Heart left ventricle (tissue), 16 donors: ENCODE measurements around the gene CACNA1C. TPM values are rescaled to one million over a fixed set of nuclear protein-coding genes. Genes with fewer than 3 reads are reported as not detected.
A peak's percentile ranks its signal among the peaks of the same experiment; 100 is the strongest.

Experiments
- ATAC-seq, 4 donors: fragments of 200-7000 bp; cut with Tn5 transposase; one replicate each; pipeline ENCODE4 v1.9.1; 2020 to 2022; ENCODE audit warnings: moderate library complexity in 4 of 4, mild to moderate bottlenecking in 3 of 4, moderate number of reproducible peaks in 1 of 4
- DNase-seq, 5 donors: peaks; one replicate each; pipeline ENCODE4 v3.0.0-alpha.2; 2020
- H3K27ac ChIP-seq, 12 donors: fragments of 200-600 bp; sonication (generic) in 4 of 12; one replicate each; pipeline versions ENCODE4 v1.5.0 to v1.8.0; 2016 to 2022; ENCODE audit warnings: mild to moderate bottlenecking in 2 of 12
- H3K27me3 ChIP-seq, 9 donors: fragments of 200-600 bp; sonication (generic) in 2 of 9; one replicate each; pipeline versions ENCODE4 v1.5.1 to v1.8.0; 2016 to 2022; ENCODE audit warnings: mild to moderate bottlenecking in 3 of 9
- H3K36me3 ChIP-seq, 9 donors: fragments of 200-600 bp; sonication (generic) in 2 of 9; one replicate each; pipeline versions ENCODE4 v1.5.0 to v1.8.0; 2018 to 2022; ENCODE audit warnings: mild to moderate bottlenecking in 2 of 9
- H3K4me1 ChIP-seq, 12 donors: fragments of 200-600 bp; sonication (generic) in 4 of 12; one replicate each; pipeline versions ENCODE4 v1.5.0 to v1.8.0; 2016 to 2022; ENCODE audit warnings: mild to moderate bottlenecking in 3 of 12
- H3K4me3 ChIP-seq, 12 donors: fragments of 200-600 bp; sonication (generic) in 4 of 12; one replicate each; pipeline versions ENCODE4 v1.5.0 to v1.8.0; 2017 to 2022; ENCODE audit warnings: mild to moderate bottlenecking in 9 of 12, moderate library complexity in 4 of 12
- H3K9me3 ChIP-seq, 12 donors: fragments of 200-600 bp; sonication (generic) in 4 of 12; one replicate each; pipeline versions ENCODE4 v1.5.0 to v1.8.0; 2016 to 2022; ENCODE audit warnings: mild to moderate bottlenecking in 1 of 12
- CTCF ChIP-seq, 12 donors: fragments of 200-600 bp; sonication (generic) in 4 of 12; IDR thresholded peaks; one replicate each; pipeline versions ENCODE4 v1.5.0 to v1.8.0; 2018 to 2022; ENCODE audit warnings: antibody characterized with exemption in 12 of 12, mild to moderate bottlenecking in 5 of 12
- POLR2A ChIP-seq, 2 donors: fragments of 450-650 bp; IDR thresholded peaks; one replicate each; pipeline ENCODE4 v1.6.1; 2017; ENCODE audit warnings: antibody characterized with exemption in 2 of 2, mild to moderate bottlenecking in 2 of 2, moderate library complexity in 2 of 2
- WGBS, 4 donors: extraction: QIAGEN DNeasy Blood & Tissue Kit in 2 of 4; methylation state at CpG; one replicate each; pipeline versions ENCODE4 v1.1.5 to v1.1.7; 2013 to 2018; 5-methylcytosine and 5-hydroxymethylcytosine counted together
- intact Hi-C, 10 donors: fragments of 100-400 bp; cut with DNase I; formaldehyde crosslinking; loops; one replicate each; pipeline versions ENCODE4 v1.11.1 to v1.14.2; 2022
- polyA plus RNA-seq, 2 donors: library from polyadenylated mRNA; stranded (reverse); fragments of 200-250 nt; gene quantifications; one replicate each; pipeline ENCODE4 v1.2.3, GENCODE V29; 2013
- total RNA-seq, 9 donors: library from RNA; depleted of rRNA in 2 of 9; stranded (reverse); fragments of >200 nt in 2 of 9; fragmentation: NEBNext Ultra II Directional in 3 of 9; extraction: Animal tissue kit (Norgen Biotek cat#: 25700) in 3 of 9; gene quantifications; one replicate each; pipeline versions ENCODE4 v1.1.0 to v1.2.4, GENCODE V29; 2016 to 2023
- donor health status: ischemic (EF 13 %, LVEDD 7.1; RV severe dilation, severe dysfunction).
- donor health status: healthy with polysubstance abuse.
- donor health status: DM: no; HTN: yes; CAD: no.
- donor health status: DM: no; HTN: no; CAD: no.
- donor health status: ischemic (EF 25% LVEDD 6.9; RV normal size, moderate dysfunction).
- donor health status: ischemic (EF 25% LVEDD 5.7; RV mildly dilated, moderate dysfunction).
- donor health status: healthy.
- donor health status: DM: yes; HTN: yes; CAD: no.
- donor health status: ischemic (EF 35%, LVEDD 5.7; RV mildly dilated, moderate dysfunction).
- donor health status: nonischemic (EF 11% LVEDD 7.7; RV severe dilation, severe dysfunction).
- donor health status: DM: yes; HTN: yes; CAD: no.
- donor health status: PGD.
- donor health status: ischemic (EF 29% LVEDD 5.4; RV normal size, mild dysfunction).
- donor health status: nonischemic (EF 23%, LVEDD 6.1; RV moderate dilation, normal function).

Gene CACNA1C
- total and polyA plus RNA-seq, 11 donors, result 41.9 to 196 (median 164) TPM

- 75 to 87% (median 79%) methylated on average over 13 to 14 of the region's 14 CpGs for WGBS, 4 donors
- Histone ChIP-seq H3K27me3 (no peaks in the 10 kb centered on the region), H3K36me3 (peaks cover 0 to 59% (median 49%) of the 10 kb centered on the region in 9 donors), H3K9me3 (no peaks in the 10 kb centered on the region), H3K4me1 (peaks cover 0 to 10% (median 0%) of the 10 kb centered on the region in 12 donors), H3K4me3 (peak overlapping the region in 9 of 12 donors; percentile 16 to 63 (median 45)), H3K27ac (no peak overlapping the region)
- intact Hi-C loops, result no loop called here
- ATAC-seq (no peak), DNase-seq (no peak)
- TF ChIP-seq CTCF (IDR thresholded peaks at IDR 0.05) (no peak), POLR2A (IDR thresholded peaks at IDR 0.05) (no peak)
Observed at GRCh38 chr12:2690348-2691005, 637.7 kb downstream of the CACNA1C start.

DNA sequence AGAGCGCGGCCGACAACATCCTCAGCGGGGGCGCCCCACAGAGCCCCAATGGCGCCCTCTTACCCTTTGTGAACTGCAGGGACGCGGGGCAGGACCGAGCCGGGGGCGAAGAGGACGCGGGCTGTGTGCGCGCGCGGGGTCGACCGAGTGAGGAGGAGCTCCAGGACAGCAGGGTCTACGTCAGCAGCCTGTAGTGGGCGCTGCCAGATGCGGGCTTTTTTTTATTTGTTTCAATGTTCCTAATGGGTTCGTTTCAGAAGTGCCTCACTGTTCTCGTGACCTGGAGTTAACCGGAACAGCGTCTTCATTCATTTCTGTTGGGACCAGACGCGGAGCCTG is 638.2 kb downstream of the CACNA1C start:
- DNase-seq (no peak), ATAC-seq (peak in 1 of 4 donors; percentile 4)
- intact Hi-C loops, result no loop called here
- Histone ChIP-seq H3K4me1 (peaks cover 0 to 10% (median 0%) of the 10 kb centered on the region in 12 donors), H3K36me3 (peaks cover 0 to 54% (median 44%) of the 10 kb centered on the region in 9 donors), H3K9me3 (no peaks in the 10 kb centered on the region), H3K27ac (no peak overlapping the region), H3K27me3 (no peaks in the 10 kb centered on the region), H3K4me3 (peak overlapping the region in 10 of 12 donors; percentile 15 to 63 (median 41))
- WGBS, 4 donors, result 52 to 62% (median 53%) methylated on average over 27 to 28 of the region's 28 CpGs
- no peak for TF ChIP-seq POLR2A (IDR thresholded peaks at IDR 0.05)
- peak in 1 of 12 donors; percentile 8 for TF ChIP-seq CTCF (IDR thresholded peaks at IDR 0.05)

DNA sequence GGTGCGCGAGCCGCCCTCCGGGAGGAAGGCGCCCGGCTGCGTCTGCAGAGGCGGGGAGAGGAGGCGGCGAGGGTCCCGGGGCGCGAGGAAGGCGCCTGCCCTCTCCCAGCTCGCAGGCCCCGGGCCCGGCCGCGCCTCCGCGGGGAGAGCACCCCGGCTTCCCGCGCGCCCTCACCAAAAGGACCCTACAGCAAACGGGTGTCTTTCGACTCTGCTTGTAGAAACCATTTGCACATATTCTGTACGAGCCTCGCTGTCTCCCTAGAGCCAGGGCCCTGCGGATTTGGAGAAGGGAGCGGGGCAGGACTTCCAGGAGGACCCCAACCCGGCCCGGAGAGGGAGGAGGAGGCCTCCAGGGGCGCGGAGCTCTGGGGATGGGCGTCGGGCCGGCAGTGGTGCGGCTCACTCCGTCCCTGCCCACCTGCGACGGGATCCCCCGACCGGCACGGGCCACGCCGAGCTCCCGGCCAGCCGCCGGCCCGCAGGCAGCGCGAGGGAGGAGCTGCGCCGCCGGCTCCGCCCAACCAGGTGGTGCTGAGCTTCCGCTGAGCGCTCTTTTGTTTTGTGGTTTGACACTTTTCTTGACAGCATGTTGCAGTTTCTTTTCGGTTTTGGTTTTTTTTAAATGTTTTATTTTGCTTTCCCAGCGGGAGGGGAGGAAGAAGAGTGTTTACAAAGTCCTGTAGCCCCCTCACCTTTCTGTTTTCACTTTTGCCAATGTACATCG is 638.7 kb downstream of the CACNA1C start:
- Histone ChIP-seq H3K4me3 (peak overlapping the region in 10 of 12 donors; percentile 15 to 63 (median 41)), H3K9me3 (no peaks in the 10 kb centered on the region), H3K27ac (peak overlapping the region in 1 of 12 donors; percentile 73), H3K4me1 (peaks cover 0 to 10% (median 0%) of the 10 kb centered on the region in 12 donors), H3K36me3 (peaks cover 0 to 48% (median 39%) of the 10 kb centered on the region in 9 donors), H3K27me3 (no peaks in the 10 kb centered on the region)
- DNase-seq (no peak), ATAC-seq (no peak)
- WGBS, 4 donors, result 46 to 55% (median 50%) methylated on average over 39 to 62 of the region's 62 CpGs
- TF ChIP-seq CTCF (IDR thresholded peaks at IDR 0.05) (no peak), POLR2A (IDR thresholded peaks at IDR 0.05) (no peak)
- intact Hi-C loops, result no loop called here

DNA sequence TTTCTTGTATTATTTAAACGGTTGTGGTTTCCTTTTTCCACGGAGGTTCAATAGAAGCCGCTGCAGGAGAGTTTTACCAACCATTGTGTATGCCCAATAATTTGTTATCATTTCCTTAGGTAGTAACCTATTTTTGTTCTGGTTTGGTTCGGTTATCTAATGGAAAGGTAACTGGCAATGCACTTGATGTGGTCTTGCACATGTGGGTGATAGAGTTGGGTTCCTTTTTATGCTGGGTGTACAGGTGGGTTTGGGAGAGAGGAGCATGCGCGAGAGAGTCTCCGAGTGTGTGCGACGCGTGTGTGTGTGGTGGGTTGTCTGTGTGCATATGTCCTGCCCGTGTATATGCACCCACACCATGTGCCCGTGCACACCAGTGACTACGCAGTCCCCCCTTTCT is 639.3 kb downstream of the CACNA1C start:
- TF ChIP-seq CTCF (IDR thresholded peaks at IDR 0.05) (no peak), POLR2A (IDR thresholded peaks at IDR 0.05) (no peak)
- peak overlapping the region in 8 of 12 donors; percentile 32 to 63 (median 46) for H3K4me3 ChIP-seq
- ATAC-seq, result no peak
- no peak for DNase-seq
- H3K27me3 ChIP-seq, result no peaks in the 10 kb centered on the region
- H3K36me3 ChIP-seq, result peaks cover 0 to 43% (median 33%) of the 10 kb centered on the region in 9 donors
- WGBS, 4 donors, result 71 to 79% (median 78%) methylated on average over 13 of the region's 13 CpGs
- H3K9me3 ChIP-seq, result no peaks in the 10 kb centered on the region
- peak overlapping the region in 1 of 12 donors; percentile 60 for H3K27ac ChIP-seq
- intact Hi-C loops, result no loop called here
- peaks cover 0 to 10% (median 0%) of the 10 kb centered on the region in 12 donors for H3K4me1 ChIP-seq
